CD4-positive, alpha-beta T cell treated with Interleukin-4 for 1 hour (primary cell): Measurements from ENCODE around the gene NDP.
"Not testable (repeated sequence)": the region's sequence is repeated elsewhere in the genome, so short reads cannot be mapped to it uniquely, and the experiment has no call there.

Experiments
- DNase-seq, 2 donors: peaks; one replicate each; pipeline ENCODE4 v3.0.0-alpha.2; 2020 to 2022

Gene NDP

GRCh38 chrX:43969504-43970501, 3.4 kb downstream of the NDP start:
- DNase-seq, result no peak

GRCh38 chrX:43968359-43968781, 4.8 kb downstream of the NDP start:
- no peak for DNase-seq

GRCh38 chrX:43964936-43965335, 8.3 kb downstream of the NDP start:
- DNase-seq, result no peak

GRCh38 chrX:43963726-43964125, 9.5 kb downstream of the NDP start:
- no peak for DNase-seq

GRCh38 chrX:43962636-43963035, 10.6 kb downstream of the NDP start:
- no peak for DNase-seq

GRCh38 chrX:43961699-43962098, 11.5 kb downstream of the NDP start:
- DNase-seq, result no peak

- DNase-seq, result peak; percentile 28 to 64
Measured at GRCh38 chrX:43958529-43958928, 14.7 kb downstream of the NDP start.

GRCh38 chrX:43956034-43956433, 17.2 kb downstream of the NDP start:
- no peak for DNase-seq

GRCh38 chrX:43953218-43953617, 20.0 kb downstream of the NDP start:
- no peak for DNase-seq

GRCh38 chrX:43949669-43950068, 23.5 kb downstream of the NDP start:
- DNase-seq, result peak; percentile 20 to 27

- no peak for DNase-seq
Measured at GRCh38 chrX:43940816-43941474, 32.2 kb downstream of the NDP start.

GRCh38 chrX:43939187-43939926, 33.8 kb downstream of the NDP start:
- DNase-seq, result no peak

GRCh38 chrX:43922032-43922431, 51.2 kb downstream of the NDP start:
- not testable (repeated sequence) for DNase-seq

- DNase-seq, result not testable (repeated sequence)
Measured at GRCh38 chrX:43910772-43911171, 62.4 kb downstream of the NDP start.

- no peak for DNase-seq
Measured at GRCh38 chrX:43910012-43910411, 63.2 kb downstream of the NDP start.

GRCh38 chrX:43909141-43909540, 64.0 kb downstream of the NDP start:
- no peak for DNase-seq

GRCh38 chrX:43899878-43900815, 73.0 kb downstream of the NDP start:
- DNase-seq, result no peak
